ENCODE measurements around the gene DUOX1. TPM values are rescaled to one million over a fixed set of nuclear protein-coding genes. Genes with fewer than 3 reads are reported as not detected.

Gene DUOX1
- total and polyA plus RNA-seq, 11 donors: 0.11 to 1.6 (median 0.52) TPM

DNA sequence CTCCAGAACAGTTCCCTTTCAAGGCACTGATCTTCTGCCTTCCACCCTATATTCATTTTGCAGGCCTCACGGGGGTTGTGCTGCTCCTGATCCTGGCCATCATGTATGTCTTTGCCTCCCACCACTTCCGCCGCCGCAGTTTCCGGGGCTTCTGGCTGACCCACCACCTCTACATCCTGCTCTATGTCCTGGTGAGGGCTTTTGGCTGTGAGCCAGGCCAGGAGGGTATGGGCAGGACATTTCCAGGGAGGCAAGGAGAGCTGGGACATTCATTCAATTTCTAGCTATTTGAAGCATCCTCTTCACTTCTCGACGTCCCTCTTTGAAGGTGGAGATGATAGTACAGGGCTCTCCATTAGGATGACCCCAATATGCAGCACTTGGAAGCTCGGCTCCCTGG is 25.9 kb downstream of the DUOX1 start:
- WGBS, 4 donors: 60 to 74% (median 66%) methylated on average over 8 of the region's 8 CpGs
- no peak for TF ChIP-seq POLR2A (IDR thresholded peaks at IDR 0.05)
- TF ChIP-seq, protein P1, sequence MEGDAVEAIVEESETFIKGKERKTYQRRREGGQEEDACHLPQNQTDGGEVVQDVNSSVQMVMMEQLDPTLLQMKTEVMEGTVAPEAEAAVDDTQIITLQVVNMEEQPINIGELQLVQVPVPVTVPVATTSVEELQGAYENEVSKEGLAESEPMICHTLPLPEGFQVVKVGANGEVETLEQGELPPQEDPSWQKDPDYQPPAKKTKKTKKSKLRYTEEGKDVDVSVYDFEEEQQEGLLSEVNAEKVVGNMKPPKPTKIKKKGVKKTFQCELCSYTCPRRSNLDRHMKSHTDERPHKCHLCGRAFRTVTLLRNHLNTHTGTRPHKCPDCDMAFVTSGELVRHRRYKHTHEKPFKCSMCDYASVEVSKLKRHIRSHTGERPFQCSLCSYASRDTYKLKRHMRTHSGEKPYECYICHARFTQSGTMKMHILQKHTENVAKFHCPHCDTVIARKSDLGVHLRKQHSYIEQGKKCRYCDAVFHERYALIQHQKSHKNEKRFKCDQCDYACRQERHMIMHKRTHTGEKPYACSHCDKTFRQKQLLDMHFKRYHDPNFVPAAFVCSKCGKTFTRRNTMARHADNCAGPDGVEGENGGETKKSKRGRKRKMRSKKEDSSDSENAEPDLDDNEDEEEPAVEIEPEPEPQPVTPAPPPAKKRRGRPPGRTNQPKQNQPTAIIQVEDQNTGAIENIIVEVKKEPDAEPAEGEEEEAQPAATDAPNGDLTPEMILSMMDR (IDR thresholded peaks at IDR 0.05): no peak
- Histone ChIP-seq H3K4me3 (no peak overlapping the region), H3K36me3 (peaks cover 0 to 6% (median 0%) of the 10 kb centered on the region in 9 donors), H3K9me3 (no peaks in the 10 kb centered on the region), H3K27ac (no peak overlapping the region), H3K4me1 (no peaks in the 10 kb centered on the region), H3K27me3 (no peaks in the 10 kb centered on the region)
- DNase-seq (no peak), ATAC-seq (no peak)
- intact Hi-C loops (cut with DNase I): loop anchor here in 1 of 10 donors (5.0 kb wide), 1 partner anchor 112 kb away; no protein-coding TSS in a partner anchor

DNA sequence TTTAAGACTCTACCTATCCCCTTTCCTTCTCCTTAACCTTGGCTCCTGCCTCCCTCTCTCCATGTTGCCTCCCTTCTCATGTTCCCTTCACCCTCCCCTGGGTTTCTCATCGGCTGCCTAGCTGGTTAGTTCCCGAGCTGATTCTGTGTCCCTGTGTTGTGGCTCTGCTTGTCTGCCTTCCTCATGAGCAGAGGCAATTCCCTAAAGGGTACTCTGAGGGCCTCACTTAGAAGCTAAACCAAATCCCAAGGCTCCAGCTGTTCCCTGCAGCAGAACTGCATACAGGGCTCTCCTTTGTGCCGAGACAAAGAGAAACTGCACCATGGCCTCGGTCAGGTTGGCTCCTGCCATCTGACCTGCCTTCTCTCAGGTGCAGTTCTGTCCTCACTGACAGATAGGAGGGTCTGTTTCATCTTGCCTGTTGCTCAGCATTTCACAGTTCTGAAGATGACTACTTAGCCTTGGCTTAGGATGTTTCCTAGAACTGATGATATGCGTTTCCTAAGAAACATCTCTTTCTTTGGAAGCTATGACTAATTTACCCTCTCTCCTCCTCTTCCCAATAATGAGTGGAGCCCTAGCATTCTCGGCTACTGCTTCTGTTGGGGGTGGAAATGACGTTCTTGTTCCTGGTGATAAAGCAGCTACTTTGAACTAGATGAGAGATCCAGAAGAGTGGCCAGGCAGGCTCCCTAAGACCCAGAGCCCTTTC is 27.1 kb downstream of the DUOX1 start:
- H3K27ac ChIP-seq: no peak overlapping the region
- DNase-seq (no peak), ATAC-seq (no peak)
- WGBS, 4 donors: 71 to 84% (median 77%) methylated on average over 7 of the region's 7 CpGs
- TF ChIP-seq, protein P1 (IDR thresholded peaks at IDR 0.05): no peak
- no peak for TF ChIP-seq POLR2A (IDR thresholded peaks at IDR 0.05)
- H3K27me3 ChIP-seq: no peaks in the 10 kb centered on the region
- H3K36me3 ChIP-seq: no peaks in the 10 kb centered on the region
- no peaks in the 10 kb centered on the region for H3K9me3 ChIP-seq
- H3K4me3 ChIP-seq: no peak overlapping the region
- no peaks in the 10 kb centered on the region for H3K4me1 ChIP-seq
- intact Hi-C loops (cut with DNase I): loop anchor here in 1 of 10 donors (5.0 kb wide), 1 partner anchor 110 kb away; no protein-coding TSS in a partner anchor

DNA sequence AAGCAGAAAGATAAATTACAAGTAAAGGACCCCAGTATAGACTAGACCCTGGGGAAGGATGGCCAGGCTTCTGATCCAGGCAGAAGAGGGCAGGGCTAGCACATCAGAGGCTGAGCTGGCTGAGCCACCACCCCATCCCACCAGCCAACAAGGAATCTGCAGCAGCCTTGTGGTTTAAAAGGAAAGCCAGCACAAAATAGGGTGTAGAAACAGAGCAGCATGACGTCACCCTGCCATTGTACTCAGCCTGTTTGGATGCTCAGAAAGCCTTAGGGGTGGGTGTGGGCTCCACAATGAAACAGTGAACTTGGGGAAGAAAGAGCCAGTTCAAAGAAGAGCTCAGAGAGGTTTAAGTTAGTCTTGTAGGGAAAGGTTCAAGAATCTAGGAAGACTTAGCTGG is 28.2 kb downstream of the DUOX1 start:
- TF ChIP-seq, protein P1 (IDR thresholded peaks at IDR 0.05): no peak
- TF ChIP-seq POLR2A (IDR thresholded peaks at IDR 0.05): no peak
- DNase-seq (no peak), ATAC-seq (peak in 2 of 4 donors; percentile 10 to 21)
- H3K27ac ChIP-seq: no peak overlapping the region
- no peak overlapping the region for H3K4me3 ChIP-seq
- WGBS, 4 donors: 67 to 80% (median 76%) methylated on average over 1 of the region's 1 CpG
- peaks cover 0 to 6% (median 4%) of the 10 kb centered on the region in 12 donors for H3K4me1 ChIP-seq
- intact Hi-C loops (cut with DNase I): loop anchor here in 1 of 10 donors (5.0 kb wide), 1 partner anchor 109 kb away; no protein-coding TSS in a partner anchor
- H3K9me3 ChIP-seq: no peaks in the 10 kb centered on the region
- no peaks in the 10 kb centered on the region for H3K27me3 ChIP-seq
- no peaks in the 10 kb centered on the region for H3K36me3 ChIP-seq

DNA sequence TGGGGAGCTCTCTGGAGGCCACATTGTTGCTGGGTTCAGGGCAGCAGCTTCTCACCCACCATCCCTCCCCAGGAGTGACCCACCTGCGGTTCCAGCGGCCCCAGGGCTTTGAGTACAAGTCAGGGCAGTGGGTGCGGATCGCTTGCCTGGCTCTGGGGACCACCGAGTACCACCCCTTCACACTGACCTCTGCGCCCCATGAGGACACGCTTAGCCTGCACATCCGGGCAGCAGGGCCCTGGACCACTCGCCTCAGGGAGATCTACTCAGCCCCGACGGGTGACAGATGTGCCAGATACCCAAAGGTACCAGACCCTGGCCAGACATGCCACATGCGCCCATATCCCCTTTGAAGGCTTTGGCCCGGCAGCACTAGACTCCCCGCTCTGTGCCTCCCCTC is 31.9 kb downstream of the DUOX1 start:
- H3K4me1 ChIP-seq: peaks cover 0 to 23% (median 11%) of the 10 kb centered on the region in 12 donors
- H3K4me3 ChIP-seq: no peak overlapping the region
- DNase-seq (no peak), ATAC-seq (no peak)
- no peaks in the 10 kb centered on the region for H3K36me3 ChIP-seq
- H3K27ac ChIP-seq: no peak overlapping the region
- TF ChIP-seq POLR2A (IDR thresholded peaks at IDR 0.05): no peak
- TF ChIP-seq, protein P1 (IDR thresholded peaks at IDR 0.05): no peak
- no peaks in the 10 kb centered on the region for H3K27me3 ChIP-seq
- H3K9me3 ChIP-seq: no peaks in the 10 kb centered on the region
- intact Hi-C loops (cut with DNase I): loop anchor here in 6 of 10 donors (2.0 to 10.0 kb wide), 7 partner anchors 117 to 453 kb away; a partner anchor contains a TSS
- 85 to 93% (median 90%) methylated on average over 9 to 14 of the region's 14 CpGs for WGBS, 4 donors
